ENCODE measurements around the gene TNFSF11. TPM values are rescaled to one million over a fixed set of nuclear protein-coding genes. Genes with fewer than 3 reads are reported as not detected.

TNFSF11 gene
- total and polyA plus RNA-seq, 7 experiments from 2014 or later: 0.13 to 0.44 TPM; not detected in 5

- Mint-ChIP-seq H3K4me1 (peaks cover 0 to 5% (median 0%) of the 10 kb centered on the region in 7 donors), H3K9me3 (no peaks in the 10 kb centered on the region), H3K4me3 (no peak overlapping the region), H3K27me3 (peaks cover 0 to 8% (median 6%) of the 10 kb centered on the region in 5 donors), H3K27ac (no peak overlapping the region), H3K36me3 (no peaks in the 10 kb centered on the region)
- H3K27me3 ChIP-seq (ENCODE audit: control insufficient read depth in 2 of 2, insufficient read depth in 2 of 2, low read length in 2 of 2): no peaks in the 10 kb centered on the region
- no peak overlapping the region for H3K27ac ChIP-seq (ENCODE audit: low read depth, low read length)
- no peak for ATAC-seq
- no peaks in the 10 kb centered on the region for H3K4me1 ChIP-seq (ENCODE audit: control insufficient read depth in 2 of 2, insufficient read depth in 2 of 2, low read length in 2 of 2)
- H3K4me3 ChIP-seq (ENCODE audit: low read length): no peak overlapping the region
- POLR2A ChIA-PET: no interaction called here
- no peak for DNase-seq
- CTCF ChIA-PET: no interaction called here
- intact Hi-C loops (cut with micrococcal nuclease): no loop called here
- H3K36me3 ChIP-seq (ENCODE audit: control insufficient read depth in 2 of 3, insufficient read depth in 3 of 3, low read length in 3 of 3): no peaks in the 10 kb centered on the region
- no peaks in the 10 kb centered on the region for H3K9me3 ChIP-seq (ENCODE audit: control insufficient read depth in 2 of 3, low read length in 3 of 3)
Observed at GRCh38 chr13:42603571-42603970, 29.6 kb downstream of the TNFSF11 start.

GRCh38 chr13:42607546-42607945 is 33.6 kb downstream of the TNFSF11 start:
- intact Hi-C loops (cut with micrococcal nuclease): no loop called here
- CTCF ChIA-PET: no interaction called here
- Mint-ChIP-seq H3K4me1 (no peaks in the 10 kb centered on the region), H3K27ac (no peak overlapping the region), H3K9me3 (no peaks in the 10 kb centered on the region), H3K36me3 (no peaks in the 10 kb centered on the region), H3K27me3 (peaks cover 0 to 13% (median 9%) of the 10 kb centered on the region in 5 donors), H3K4me3 (no peak overlapping the region)
- no peak overlapping the region for H3K4me3 ChIP-seq (ENCODE audit: low read length)
- no peaks in the 10 kb centered on the region for H3K36me3 ChIP-seq (ENCODE audit: control insufficient read depth in 2 of 3, insufficient read depth in 3 of 3, low read length in 3 of 3)
- no peaks in the 10 kb centered on the region for H3K4me1 ChIP-seq (ENCODE audit: control insufficient read depth in 2 of 2, insufficient read depth in 2 of 2, low read length in 2 of 2)
- no peak for ATAC-seq
- no peaks in the 10 kb centered on the region for H3K27me3 ChIP-seq (ENCODE audit: control insufficient read depth in 2 of 2, insufficient read depth in 2 of 2, low read length in 2 of 2)
- no peak for DNase-seq
- H3K27ac ChIP-seq (ENCODE audit: low read depth, low read length): no peak overlapping the region
- POLR2A ChIA-PET: no interaction called here
- H3K9me3 ChIP-seq (ENCODE audit: control insufficient read depth in 2 of 3, low read length in 3 of 3): no peaks in the 10 kb centered on the region

GRCh38 chr13:42610649-42611048 is 36.7 kb downstream of the TNFSF11 start:
- no peak overlapping the region for H3K4me3 Mint-ChIP-seq
- no peaks in the 10 kb centered on the region for H3K4me1 Mint-ChIP-seq

GRCh38 chr13:42611086-42611779 is 37.3 kb downstream of the TNFSF11 start:
- no peak overlapping the region for H3K27ac ChIP-seq (ENCODE audit: low read depth, low read length)
- Mint-ChIP-seq H3K36me3 (no peaks in the 10 kb centered on the region), H3K27ac (no peak overlapping the region), H3K27me3 (peaks cover 0 to 34% (median 11%) of the 10 kb centered on the region in 5 donors), H3K9me3 (no peaks in the 10 kb centered on the region), H3K4me1 (no peaks in the 10 kb centered on the region), H3K4me3 (no peak overlapping the region)
- H3K9me3 ChIP-seq (ENCODE audit: control insufficient read depth in 2 of 3, low read length in 3 of 3): no peaks in the 10 kb centered on the region
- ATAC-seq (no peak), DNase-seq (no peak)
- no peak overlapping the region for H3K4me3 ChIP-seq (ENCODE audit: low read length)
- POLR2A ChIA-PET: interaction anchor here (0.5 kb wide), 1 partner anchor 867 kb away, joined by 3 read pairs; no protein-coding TSS in a partner anchor
- H3K36me3 ChIP-seq (ENCODE audit: control insufficient read depth in 2 of 3, insufficient read depth in 3 of 3, low read length in 3 of 3): no peaks in the 10 kb centered on the region
- no peaks in the 10 kb centered on the region for H3K27me3 ChIP-seq (ENCODE audit: control insufficient read depth in 2 of 2, insufficient read depth in 2 of 2, low read length in 2 of 2)
- H3K4me1 ChIP-seq (ENCODE audit: control insufficient read depth in 2 of 2, insufficient read depth in 2 of 2, low read length in 2 of 2): no peaks in the 10 kb centered on the region
- intact Hi-C loops (cut with micrococcal nuclease): no loop called here
- CTCF ChIA-PET: no interaction called here

More at GRCh38 chr13:42610649-42611048, 36.7 kb downstream of the TNFSF11 start:
- H3K36me3 Mint-ChIP-seq: no peaks in the 10 kb centered on the region
- Histone ChIP-seq H3K27ac (ENCODE audit: low read depth, low read length) (no peak overlapping the region), H3K4me1 (ENCODE audit: control insufficient read depth in 2 of 2, insufficient read depth in 2 of 2, low read length in 2 of 2) (no peaks in the 10 kb centered on the region), H3K9me3 (ENCODE audit: control insufficient read depth in 2 of 3, low read length in 3 of 3) (no peaks in the 10 kb centered on the region), H3K4me3 (ENCODE audit: low read length) (no peak overlapping the region), H3K27me3 (ENCODE audit: control insufficient read depth in 2 of 2, insufficient read depth in 2 of 2, low read length in 2 of 2) (no peaks in the 10 kb centered on the region), H3K36me3 (ENCODE audit: control insufficient read depth in 2 of 3, insufficient read depth in 3 of 3, low read length in 3 of 3) (no peaks in the 10 kb centered on the region)
- intact Hi-C loops (cut with micrococcal nuclease): no loop called here
- peaks cover 0 to 34% (median 11%) of the 10 kb centered on the region in 5 donors for H3K27me3 Mint-ChIP-seq
- H3K27ac Mint-ChIP-seq: no peak overlapping the region
- CTCF ChIA-PET: interaction anchor here (0.7 kb wide), 1 partner anchor 253 kb away, joined by 4 read pairs; no protein-coding TSS in a partner anchor
- H3K9me3 Mint-ChIP-seq: no peaks in the 10 kb centered on the region
- ATAC-seq (no peak), DNase-seq (no peak)
- POLR2A ChIA-PET: no interaction called here

GRCh38 chr13:42612021-42612765 is 38.2 kb downstream of the TNFSF11 start:
- Mint-ChIP-seq H3K27me3 (peaks cover 0 to 34% (median 11%) of the 10 kb centered on the region in 5 donors), H3K9me3 (no peaks in the 10 kb centered on the region), H3K36me3 (no peaks in the 10 kb centered on the region), H3K27ac (no peak overlapping the region), H3K4me1 (no peaks in the 10 kb centered on the region), H3K4me3 (no peak overlapping the region)
- ATAC-seq (no peak), DNase-seq (no peak)
- H3K4me3 ChIP-seq (ENCODE audit: low read length): no peak overlapping the region
- no peak overlapping the region for H3K27ac ChIP-seq (ENCODE audit: low read depth, low read length)
- CTCF ChIA-PET: no interaction called here
- H3K36me3 ChIP-seq (ENCODE audit: control insufficient read depth in 2 of 3, insufficient read depth in 3 of 3, low read length in 3 of 3): no peaks in the 10 kb centered on the region
- no peaks in the 10 kb centered on the region for H3K27me3 ChIP-seq (ENCODE audit: control insufficient read depth in 2 of 2, insufficient read depth in 2 of 2, low read length in 2 of 2)
- POLR2A ChIA-PET: no interaction called here
- no peaks in the 10 kb centered on the region for H3K9me3 ChIP-seq (ENCODE audit: control insufficient read depth in 2 of 3, low read length in 3 of 3)
- intact Hi-C loops (cut with micrococcal nuclease): no loop called here
- H3K4me1 ChIP-seq (ENCODE audit: control insufficient read depth in 2 of 2, insufficient read depth in 2 of 2, low read length in 2 of 2): no peaks in the 10 kb centered on the region

- no peaks in the 10 kb centered on the region for H3K36me3 Mint-ChIP-seq
- Histone ChIP-seq H3K36me3 (ENCODE audit: control insufficient read depth in 2 of 3, insufficient read depth in 3 of 3, low read length in 3 of 3) (no peaks in the 10 kb centered on the region), H3K27ac (ENCODE audit: low read depth, low read length) (no peak overlapping the region), H3K27me3 (ENCODE audit: control insufficient read depth in 2 of 2, insufficient read depth in 2 of 2, low read length in 2 of 2) (no peaks in the 10 kb centered on the region), H3K4me1 (ENCODE audit: control insufficient read depth in 2 of 2, insufficient read depth in 2 of 2, low read length in 2 of 2) (no peaks in the 10 kb centered on the region), H3K4me3 (ENCODE audit: low read length) (no peak overlapping the region), H3K9me3 (ENCODE audit: control insufficient read depth in 2 of 3, low read length in 3 of 3) (no peaks in the 10 kb centered on the region)
- no peaks in the 10 kb centered on the region for H3K4me1 Mint-ChIP-seq
- ATAC-seq (no peak), DNase-seq (no peak)
- H3K27me3 Mint-ChIP-seq: peaks cover 0 to 22% (median 8%) of the 10 kb centered on the region in 5 donors
- ChIA-PET CTCF (no interaction called here), POLR2A (interaction anchor here (0.6 kb wide), 1 partner anchor 29 kb away, joined by 3 read pairs; no protein-coding TSS in a partner anchor)
- intact Hi-C loops (cut with micrococcal nuclease): no loop called here
- H3K4me3 Mint-ChIP-seq: no peak overlapping the region
- H3K9me3 Mint-ChIP-seq: no peaks in the 10 kb centered on the region
- H3K27ac Mint-ChIP-seq: no peak overlapping the region
Observed at GRCh38 chr13:42614436-42615035, 40.6 kb downstream of the TNFSF11 start.

Data from naive thymus-derived CD4-positive, alpha-beta T cell (primary cell).